Natural killer cell treated with Interleukin-12 subunit alpha and Interleukin-12 subunit beta and Interleukin-15 and Interleukin-18, amount 100 ng/mL, for 72 hours (primary cell): ENCODE results near the gene JADE2. TPM values are rescaled to one million over a fixed set of nuclear protein-coding genes. Genes with fewer than 3 reads are reported as not detected.

Experiments used
- ATAC-seq, 2 donors: fragments of 150-1000 bp; cut with Tn5 transposase in 1 of 2; sonication (Bioruptor Pico), chemical (Tn5 transposase) in 1 of 2; 2 replicates each; pipeline ENCODE4 v1.10.0; 2021
- DNase-seq: peaks from one replicate; pipeline ENCODE4 v3.0.0; 2022; ENCODE audit warnings: low spot score
- H3K27ac Mint-ChIP-seq, 2 donors: 1 replicate in 1 of 2; 2 replicates in 1 of 2; pipeline ENCODE4 v1.8.0; 2022; ENCODE audit warnings: mixed read lengths in 2 of 2, mild to moderate bottlenecking in 1 of 2, moderate library complexity in 1 of 2
- H3K27me3 Mint-ChIP-seq, 2 donors: 1 replicate in 1 of 2; 2 replicates in 1 of 2; pipeline ENCODE4 v1.8.0; 2022; ENCODE audit warnings: mixed read lengths in 2 of 2
- H3K36me3 Mint-ChIP-seq: one replicate; pipeline ENCODE4 v1.8.0; 2022; ENCODE audit warnings: mixed read lengths
- H3K4me1 Mint-ChIP-seq, 2 donors: 1 replicate in 1 of 2; 2 replicates in 1 of 2; pipeline ENCODE4 v1.8.0; 2022; ENCODE audit warnings: low read depth in 2 of 2, mixed read lengths in 2 of 2, mild to moderate bottlenecking in 1 of 2
- H3K4me3 Mint-ChIP-seq: one replicate; pipeline ENCODE4 v1.8.0; 2022; ENCODE audit warnings: mixed read lengths
- H3K9me3 Mint-ChIP-seq: 2 replicates; pipeline ENCODE4 v1.8.0; 2022; ENCODE audit warnings: mixed read lengths
- total RNA-seq, 2 donors: library from RNA; stranded (reverse); gene quantifications; one replicate each; pipeline ENCODE4 v1.2.3, GENCODE V29; 2022

Gene JADE2
- total RNA-seq, 2 donors from 2014 or later, result 45.2 to 70.8 TPM

GRCh38 chr5:134502259-134502658, 23.2 kb upstream of the JADE2 start:
- H3K36me3 Mint-ChIP-seq, result no peaks in the 10 kb centered on the region
- ATAC-seq (no peak), DNase-seq (no peak)
- peak overlapping the region; percentile 97 to 99 for H3K27ac Mint-ChIP-seq
- no peaks in the 10 kb centered on the region for H3K27me3 Mint-ChIP-seq
- H3K4me3 Mint-ChIP-seq, result no peak overlapping the region
- peaks cover 22 to 23% of the 10 kb centered on the region in 2 donors for H3K4me1 Mint-ChIP-seq
- H3K9me3 Mint-ChIP-seq, result no peaks in the 10 kb centered on the region

GRCh38 chr5:134503088-134503936, 22.2 kb upstream of the JADE2 start:
- Mint-ChIP-seq H3K4me3 (peak overlapping the region; percentile 85), H3K4me1 (peaks cover 25 to 26% of the 10 kb centered on the region in 2 donors), H3K27me3 (no peaks in the 10 kb centered on the region)

GRCh38 chr5:134503937-134504437, 21.5 kb upstream of the JADE2 start:
- ATAC-seq (no peak), DNase-seq (no peak)
- Mint-ChIP-seq H3K36me3 (no peaks in the 10 kb centered on the region), H3K4me1 (peaks cover 25 to 26% of the 10 kb centered on the region in 2 donors), H3K4me3 (peak overlapping the region; percentile 85), H3K27ac (peak overlapping the region; percentile 97 to 99), H3K27me3 (no peaks in the 10 kb centered on the region), H3K9me3 (no peaks in the 10 kb centered on the region)

More at GRCh38 chr5:134503088-134503936, 22.2 kb upstream of the JADE2 start:
- ATAC-seq (peak; percentile 96 to 98), DNase-seq (peak; percentile 89)
- peak overlapping the region; percentile 97 to 99 for H3K27ac Mint-ChIP-seq
- no peaks in the 10 kb centered on the region for H3K9me3 Mint-ChIP-seq
- H3K36me3 Mint-ChIP-seq, result no peaks in the 10 kb centered on the region

- ATAC-seq (no peak), DNase-seq (no peak)
- Mint-ChIP-seq H3K27me3 (no peaks in the 10 kb centered on the region), H3K4me1 (peaks cover 25 to 28% of the 10 kb centered on the region in 2 donors), H3K27ac (peak overlapping the region; percentile 97 to 99), H3K9me3 (no peaks in the 10 kb centered on the region), H3K36me3 (no peaks in the 10 kb centered on the region), H3K4me3 (no peak overlapping the region)
Measured at GRCh38 chr5:134504629-134505300, 20.7 kb upstream of the JADE2 start.

GRCh38 chr5:134506054-134507039, 19.1 kb upstream of the JADE2 start:
- no peak for DNase-seq
- no peak overlapping the region for H3K4me3 Mint-ChIP-seq
- H3K27me3 Mint-ChIP-seq, result no peaks in the 10 kb centered on the region
- H3K27ac Mint-ChIP-seq, result no peak overlapping the region
- H3K36me3 Mint-ChIP-seq, result no peaks in the 10 kb centered on the region
- ATAC-seq, result no peak
- no peaks in the 10 kb centered on the region for H3K9me3 Mint-ChIP-seq
- H3K4me1 Mint-ChIP-seq, result peaks cover 25 to 33% of the 10 kb centered on the region in 2 donors

- Mint-ChIP-seq H3K9me3 (no peaks in the 10 kb centered on the region), H3K4me3 (no peak overlapping the region), H3K36me3 (no peaks in the 10 kb centered on the region), H3K27me3 (no peaks in the 10 kb centered on the region), H3K4me1 (peaks cover 21 to 26% of the 10 kb centered on the region in 2 donors), H3K27ac (peak overlapping the region in 1 of 2 donors; percentile 64)
- no peak for DNase-seq
- no peak for ATAC-seq
Measured at GRCh38 chr5:134507452-134507851, 18.0 kb upstream of the JADE2 start.

- Mint-ChIP-seq H3K27ac (no peak overlapping the region), H3K27me3 (no peaks in the 10 kb centered on the region), H3K9me3 (no peaks in the 10 kb centered on the region), H3K4me1 (peaks cover 13 to 20% of the 10 kb centered on the region in 2 donors), H3K36me3 (no peaks in the 10 kb centered on the region), H3K4me3 (no peak overlapping the region)
- ATAC-seq, result peak in 1 of 2 donors; percentile 8
- DNase-seq, result no peak
Measured at GRCh38 chr5:134508521-134509195, 16.8 kb upstream of the JADE2 start.

GRCh38 chr5:134509308-134510040, 16.0 kb upstream of the JADE2 start:
- ATAC-seq (no peak), DNase-seq (no peak)
- no peak overlapping the region for H3K27ac Mint-ChIP-seq
- H3K36me3 Mint-ChIP-seq, result no peaks in the 10 kb centered on the region
- no peaks in the 10 kb centered on the region for H3K27me3 Mint-ChIP-seq
- peaks cover 5 to 13% of the 10 kb centered on the region in 2 donors for H3K4me1 Mint-ChIP-seq
- H3K4me3 Mint-ChIP-seq, result no peak overlapping the region
- H3K9me3 Mint-ChIP-seq, result no peaks in the 10 kb centered on the region

- Mint-ChIP-seq H3K4me3 (no peak overlapping the region), H3K27me3 (no peaks in the 10 kb centered on the region), H3K27ac (peak overlapping the region in 1 of 2 donors; percentile 16)
Measured at GRCh38 chr5:134510970-134511795, 14.3 kb upstream of the JADE2 start.

GRCh38 chr5:134511796-134512660, 13.4 kb upstream of the JADE2 start:
- DNase-seq (no peak), ATAC-seq (peak in 1 of 2 donors; percentile 17)
- no peak overlapping the region for H3K4me3 Mint-ChIP-seq
- no peaks in the 10 kb centered on the region for H3K36me3 Mint-ChIP-seq
- H3K4me1 Mint-ChIP-seq, result peaks cover 5 to 13% of the 10 kb centered on the region in 2 donors
- no peak overlapping the region for H3K27ac Mint-ChIP-seq
- no peaks in the 10 kb centered on the region for H3K27me3 Mint-ChIP-seq
- no peaks in the 10 kb centered on the region for H3K9me3 Mint-ChIP-seq

More at GRCh38 chr5:134510970-134511795, 14.3 kb upstream of the JADE2 start:
- DNase-seq (no peak), ATAC-seq (peak in 1 of 2 donors; percentile 15)
- Mint-ChIP-seq H3K9me3 (no peaks in the 10 kb centered on the region), H3K36me3 (no peaks in the 10 kb centered on the region), H3K4me1 (peaks cover 5 to 13% of the 10 kb centered on the region in 2 donors)

- Mint-ChIP-seq H3K9me3 (no peaks in the 10 kb centered on the region), H3K27me3 (no peaks in the 10 kb centered on the region), H3K36me3 (no peaks in the 10 kb centered on the region), H3K4me3 (no peak overlapping the region), H3K4me1 (peaks cover 0 to 8% of the 10 kb centered on the region in 2 donors), H3K27ac (no peak overlapping the region)
- DNase-seq, result no peak
- ATAC-seq, result no peak
Measured at GRCh38 chr5:134512661-134512999, 12.8 kb upstream of the JADE2 start.
